Skin of body (tissue), 3 donors: ENCODE measurements around the gene PYGB. TPM values are rescaled to one million over a fixed set of nuclear protein-coding genes. Genes with fewer than 3 reads are reported as not detected.
"Not testable (repeated sequence)": the region's sequence is repeated elsewhere in the genome, so short reads cannot be mapped to it uniquely, and the experiment has no call there.

Source experiments
- DNase-seq: peaks from one replicate; lab custom pipeline; 2025; lab: John Stamatoyannopoulos, UW
- small RNA-seq: library from RNA; depleted of rRNA; stranded (forward); fragments of <200 nt; gene quantifications from one replicate; pipeline ENCODE3, GENCODE V24; 2014; ENCODE audit warnings: low replicate concordance
- total RNA-seq: library from RNA; depleted of rRNA; stranded (reverse); fragments of >200 nt; gene quantifications from one replicate; pipeline ENCODE4 v1.2.3, GENCODE V29; 2014

PYGB gene
- total RNA-seq, 1 donor from 2014 or later = 23.7 TPM

GRCh38 chr20:25327521-25328235 is 79.8 kb downstream of the PYGB start:
- no peak for DNase-seq

- DNase-seq = no peak
These were observed 81.1 kb downstream of the PYGB start for GRCh38 chr20:25328954-25329498.

GRCh38 chr20:25334972-25335371 is 87.1 kb downstream of the PYGB start:
- not testable (repeated sequence) for DNase-seq

- no peak for DNase-seq
These were observed 88.9 kb downstream of the PYGB start for GRCh38 chr20:25336561-25337422.

GRCh38 chr20:25338112-25339023 is 90.5 kb downstream of the PYGB start:
- DNase-seq = no peak

GRCh38 chr20:25339608-25340007 is 91.7 kb downstream of the PYGB start:
- no peak for DNase-seq

- DNase-seq = no peak
These were observed 92.5 kb downstream of the PYGB start for GRCh38 chr20:25340380-25340779.

GRCh38 chr20:25341716-25342680 is 94.1 kb downstream of the PYGB start:
- no peak for DNase-seq

- DNase-seq = no peak
These were observed 96.7 kb downstream of the PYGB start for GRCh38 chr20:25344634-25345033.

GRCh38 chr20:25345721-25346120 is 97.8 kb downstream of the PYGB start:
- DNase-seq = no peak

GRCh38 chr20:25346349-25346748 is 98.5 kb downstream of the PYGB start:
- no peak for DNase-seq

Small RNA genes lying within 50 kb of the gene (small RNA-seq; reads per million reads assigned to genes)
- gene AL035252.4 (not detected), gene AL121772.2 (not detected), gene RF00019 (not detected)

Other genes starting within 250 kb of the PYGB start
- 19.7 TPM for gene ACSS1, start 189.9 kb upstream of the PYGB start, total RNA-seq
- gene VSX1, start 165.9 kb upstream of the PYGB start, total RNA-seq = 0.10 TPM
- gene ENTPD6, start 52.4 kb upstream of the PYGB start, total RNA-seq = 20.3 TPM
- 22.6 TPM for gene ABHD12, start 142.8 kb downstream of the PYGB start, total RNA-seq
- 7.3 TPM for gene GINS1, start 159.6 kb downstream of the PYGB start, total RNA-seq